Stimulated activated CD4-positive, alpha-beta T cell treated with anti-CD3 and anti-CD28 coated beads, Interleukin-15, amount 100 ng/mL, for 48 hours (primary cell): ENCODE results near the gene GPT2.
A peak's percentile ranks its signal among the peaks of the same experiment; 100 is the strongest.
"Not testable (repeated sequence)": the region's sequence is repeated elsewhere in the genome, so short reads cannot be mapped to it uniquely, and the experiment has no call there.

Experiments used
- DNase-seq, 2 donors: peaks; one replicate each; pipeline ENCODE4 v3.0.0-alpha.2; 2020; ENCODE audit warnings: low read depth in 2 of 2

Gene GPT2

GRCh38 chr16:46862555-46863447 lies 21.4 kb upstream of the GPT2 start:
- DNase-seq, result no peak

- DNase-seq, result no peak
These were observed 17.9 kb upstream of the GPT2 start for GRCh38 chr16:46866286-46866685.

GRCh38 chr16:46867486-46867885 lies 16.7 kb upstream of the GPT2 start:
- DNase-seq, result not testable (repeated sequence)

GRCh38 chr16:46868891-46869290 lies 15.3 kb upstream of the GPT2 start:
- DNase-seq, result not testable (repeated sequence)

GRCh38 chr16:46871597-46871996 lies 12.6 kb upstream of the GPT2 start:
- DNase-seq, result no peak

- DNase-seq, result no peak
These were observed 11.0 kb upstream of the GPT2 start for GRCh38 chr16:46873201-46873600.

- no peak for DNase-seq
These were observed 8.9 kb upstream of the GPT2 start for GRCh38 chr16:46875243-46875642.

GRCh38 chr16:46882304-46882939 lies 1.7 kb upstream of the GPT2 start:
- DNase-seq, result no peak

GRCh38 chr16:46882940-46883307 lies 1.2 kb upstream of the GPT2 start:
- DNase-seq, result no peak

GRCh38 chr16:46883353-46883689 lies 841 bp upstream of the GPT2 start:
- DNase-seq, result no peak

- peak in 1 of 2 donors; percentile 8 for DNase-seq
These were observed 541 bp downstream of the GPT2 start for GRCh38 chr16:46884513-46885293.

GRCh38 chr16:46885960-46886763 lies 2.0 kb downstream of the GPT2 start:
- no peak for DNase-seq

GRCh38 chr16:46886764-46887523 lies 2.8 kb downstream of the GPT2 start:
- no peak for DNase-seq

- no peak for DNase-seq
These were observed 3.3 kb downstream of the GPT2 start for GRCh38 chr16:46887524-46887854.

- no peak for DNase-seq
These were observed 5.2 kb downstream of the GPT2 start for GRCh38 chr16:46889245-46889941.

GRCh38 chr16:46889942-46890300 lies 5.8 kb downstream of the GPT2 start:
- DNase-seq, result no peak

GRCh38 chr16:46891910-46892309 lies 7.7 kb downstream of the GPT2 start:
- no peak for DNase-seq

GRCh38 chr16:46894036-46894672 lies 10.0 kb downstream of the GPT2 start:
- DNase-seq, result no peak

GRCh38 chr16:46895399-46896313 lies 11.5 kb downstream of the GPT2 start:
- no peak for DNase-seq
